Endothelial cell (in vitro differentiated cells): ENCODE results near the gene TUBB. TPM values are rescaled to one million over a fixed set of nuclear protein-coding genes. Genes with fewer than 3 reads are reported as not detected.

ENCODE experiments used
- DNase-seq: peaks from one replicate; pipeline ENCODE4 v3.0.0; 2021; ENCODE audit warnings: low spot score
- H3K27ac Mint-ChIP-seq: one replicate; pipeline ENCODE4 v1.8.0; 2021; ENCODE audit warnings: mixed read lengths, inconsistent platforms; ENCODE audit not compliant: unreplicated experiment
- H3K27me3 Mint-ChIP-seq: one replicate; pipeline ENCODE4 v1.8.0; 2021; ENCODE audit warnings: mild to moderate bottlenecking, moderate library complexity, mixed read lengths, inconsistent platforms; ENCODE audit not compliant: unreplicated experiment
- H3K36me3 Mint-ChIP-seq: one replicate; pipeline ENCODE4 v1.8.0; 2021; ENCODE audit warnings: mild to moderate bottlenecking, low read depth, mixed read lengths, inconsistent platforms; ENCODE audit not compliant: unreplicated experiment
- H3K4me1 Mint-ChIP-seq: one replicate; pipeline ENCODE4 v1.8.0; 2021; ENCODE audit warnings: mild to moderate bottlenecking, mixed read lengths, inconsistent platforms; ENCODE audit not compliant: unreplicated experiment
- H3K4me3 Mint-ChIP-seq: one replicate; pipeline ENCODE4 v1.8.0; 2021; ENCODE audit warnings: mild to moderate bottlenecking, mixed read lengths, inconsistent platforms; ENCODE audit not compliant: unreplicated experiment
- H3K9me3 Mint-ChIP-seq: one replicate; pipeline ENCODE4 v1.8.0; 2021; ENCODE audit warnings: mixed read lengths, inconsistent platforms; ENCODE audit not compliant: unreplicated experiment
- CTCF ChIP-seq: fragments of 200-600 bp; sonication (generic); IDR thresholded peaks from one replicate; pipeline ENCODE4 v1.5.0; 2021; ENCODE audit warnings: antibody characterized with exemption; ENCODE audit not compliant: unreplicated experiment
- total RNA-seq: library from RNA; stranded (reverse); fragmentation: NEBNext Ultra II Directional; extraction: Animal tissue kit (Norgen Biotek cat#: 25700); gene quantifications from one replicate; pipeline ENCODE4 v1.2.1, GENCODE V29; 2021; ENCODE audit not compliant: unreplicated experiment

Gene TUBB
- total RNA-seq, 1 donor from 2014 or later = 1,094 TPM

GRCh38 chr6:30774701-30775100, 54.5 kb downstream of the TUBB start:
- H3K9me3 Mint-ChIP-seq = no peaks in the 10 kb centered on the region
- no peak for DNase-seq
- peaks cover 2% of the 10 kb centered on the region for H3K27me3 Mint-ChIP-seq
- H3K4me3 Mint-ChIP-seq = no peak overlapping the region
- no peak for TF ChIP-seq CTCF
- no peaks in the 10 kb centered on the region for H3K36me3 Mint-ChIP-seq
- H3K27ac Mint-ChIP-seq = no peak overlapping the region
- H3K4me1 Mint-ChIP-seq = peaks cover 9% of the 10 kb centered on the region

Other genes with a start within 250 kb of the TUBB start
- gene HLA-E, start 230.8 kb upstream of the TUBB start, total RNA-seq = 274 TPM
- 109 TPM for gene GNL1, start 163.9 kb upstream of the TUBB start, total RNA-seq
- gene PRR3, start 163.1 kb upstream of the TUBB start, total RNA-seq = 12.6 TPM
- gene ABCF1, start 148.9 kb upstream of the TUBB start, total RNA-seq = 57.2 TPM
- gene PPP1R10, start 103.1 kb upstream of the TUBB start, total RNA-seq = 75.8 TPM
- gene MRPS18B, start 102.5 kb upstream of the TUBB start, total RNA-seq = 39.8 TPM
- 30.3 TPM for gene ATAT1, start 93.5 kb upstream of the TUBB start, total RNA-seq
- gene C6orf136, start 73.2 kb upstream of the TUBB start, total RNA-seq = 15.1 TPM
- gene DHX16, start 47.3 kb upstream of the TUBB start, total RNA-seq = 38.5 TPM
- 285 TPM for gene PPP1R18, start 33.7 kb upstream of the TUBB start, total RNA-seq
- 26.0 TPM for gene NRM, start 29.4 kb upstream of the TUBB start, total RNA-seq
- gene MDC1, start 3.1 kb upstream of the TUBB start, total RNA-seq = 51.7 TPM
- 136 TPM for gene FLOT1, start 22.3 kb downstream of the TUBB start, total RNA-seq
- 4.8 TPM for gene IER3, start 24.2 kb downstream of the TUBB start, total RNA-seq
- 8.2 TPM for gene DDR1, start 164.2 kb downstream of the TUBB start, total RNA-seq
- gene GTF2H4, start 187.9 kb downstream of the TUBB start, total RNA-seq = 47.6 TPM
- 20.0 TPM for gene VARS2, start 193.9 kb downstream of the TUBB start, total RNA-seq
- gene SFTA2, start 211.8 kb downstream of the TUBB start, total RNA-seq = 2.8 TPM
- gene MUCL3, start 220.6 kb downstream of the TUBB start, total RNA-seq = not detected